NOMO-1 treated with DMSO at 0.1 percent for 48 hours (cell line): ENCODE results near the gene LCORL.
"Not testable (repeated sequence)": the region's sequence is repeated elsewhere in the genome, so short reads cannot be mapped to it uniquely, and the experiment has no call there.

Experiments used
- DNase-seq: peaks from one replicate; lab custom pipeline; 2025; ENCODE audit not compliant: unreplicated experiment; lab: John Stamatoyannopoulos, UW

Gene LCORL

DNA sequence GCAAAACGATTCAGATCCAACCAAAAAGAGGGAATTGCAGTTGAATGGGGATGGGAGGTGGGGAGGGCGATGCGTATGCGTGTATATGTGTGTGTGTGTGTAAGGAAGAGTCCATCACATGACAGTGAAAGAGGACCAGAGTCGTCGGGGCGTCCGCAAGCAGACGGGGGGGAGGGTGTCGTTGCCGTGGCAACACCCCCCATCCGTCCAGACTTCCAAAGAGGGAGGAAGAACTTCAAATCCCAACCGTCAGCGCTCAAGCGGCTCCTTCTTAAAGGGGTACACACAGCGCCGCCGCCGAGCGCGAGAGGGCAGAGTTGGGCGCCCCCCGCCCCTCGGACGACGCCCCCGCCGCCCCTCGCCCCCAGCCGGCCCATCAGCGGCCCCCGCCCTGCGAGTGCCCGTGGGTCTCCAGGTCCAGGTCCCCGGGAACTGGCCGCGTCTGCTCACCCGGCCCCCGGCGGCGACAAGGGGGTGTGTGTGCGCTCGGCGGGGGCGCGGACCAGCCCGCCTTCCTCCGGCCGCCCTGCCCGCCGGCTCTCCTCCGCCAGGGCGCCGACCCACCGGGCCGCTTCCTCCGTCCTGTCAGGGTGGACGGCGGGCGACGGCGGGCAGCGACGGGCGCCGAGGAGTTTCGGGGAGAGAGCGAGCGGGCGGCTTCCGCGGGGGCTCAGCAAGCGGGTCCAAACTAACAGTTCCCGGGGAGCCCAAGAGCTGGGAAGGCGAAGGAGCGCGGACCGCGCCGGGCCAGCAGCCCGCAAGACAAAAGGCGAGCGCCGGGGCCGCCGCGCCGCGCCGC, 685 bp downstream of the LCORL start:
- peak; percentile 25 for DNase-seq

DNA sequence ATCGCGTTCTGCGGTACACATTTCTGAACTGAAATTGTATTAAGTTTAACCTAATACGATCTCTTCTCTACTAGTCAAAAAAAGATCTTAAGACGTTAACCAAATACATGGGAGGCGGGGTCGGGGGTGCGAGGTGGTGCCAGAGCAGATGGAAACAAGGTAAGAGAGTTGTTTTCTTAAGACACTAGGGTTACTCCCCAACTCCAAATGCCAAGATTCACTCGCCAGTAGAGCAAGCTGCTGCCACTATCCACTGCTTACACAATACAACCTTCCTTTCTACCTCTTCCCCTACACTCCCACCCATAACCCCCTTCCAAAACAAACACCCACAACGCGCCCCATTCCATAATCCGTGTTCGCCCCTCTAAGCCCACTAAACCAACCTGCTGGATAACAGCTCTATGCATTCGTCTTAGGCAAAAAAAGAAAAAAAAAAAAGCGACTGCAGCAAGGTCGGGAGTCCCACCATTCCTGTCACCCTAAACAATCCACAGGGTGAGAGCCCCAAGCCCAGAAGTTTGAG, 1.3 kb downstream of the LCORL start:
- DNase-seq = no peak

DNA sequence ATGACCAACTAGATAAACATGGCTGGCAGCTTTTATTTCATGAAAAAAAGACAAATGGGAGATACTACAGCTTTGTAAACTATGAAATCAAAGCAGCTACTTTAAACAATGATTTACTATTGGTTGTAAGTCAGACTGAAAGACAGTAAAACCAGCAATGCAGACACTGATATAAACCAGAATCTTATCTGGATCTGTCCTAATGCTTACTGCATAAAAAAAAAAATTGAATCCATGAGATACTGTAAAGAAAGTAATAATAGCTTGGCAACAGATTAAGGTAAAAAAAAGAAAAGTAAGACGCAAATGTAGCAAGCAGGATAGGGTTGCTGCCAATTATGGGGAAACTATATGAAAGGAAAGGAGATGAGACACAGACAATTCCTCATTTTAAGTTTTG, 7.3 kb downstream of the LCORL start:
- no peak for DNase-seq

DNA sequence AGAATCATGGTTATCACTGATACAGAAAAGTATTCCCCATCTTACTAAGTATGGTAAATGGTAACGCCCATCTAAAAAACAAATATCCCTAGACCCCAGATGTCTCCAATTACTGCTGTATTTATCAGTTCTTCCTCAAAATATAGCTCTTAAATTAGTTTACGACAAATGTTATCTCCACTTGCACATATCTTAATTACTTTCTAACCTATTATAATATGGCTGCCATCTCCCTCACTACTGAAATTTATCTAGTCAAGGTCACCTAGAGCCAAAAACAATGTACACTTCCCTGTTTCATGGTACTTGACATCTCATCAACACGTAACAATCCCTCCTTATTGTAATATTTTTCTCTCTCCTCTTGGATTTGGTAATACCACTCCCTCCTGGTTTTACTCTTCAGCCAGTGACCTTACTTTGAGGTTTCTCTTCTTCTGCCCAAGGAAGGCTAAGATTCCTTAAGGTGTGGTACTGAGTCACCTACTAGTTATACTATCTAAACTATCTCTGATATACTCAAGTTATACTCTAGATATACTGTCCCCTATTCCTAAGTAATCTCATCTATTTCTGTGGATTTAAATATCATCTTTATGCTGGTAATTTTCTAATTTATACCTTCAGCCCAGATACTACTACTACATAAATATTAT, 8.6 kb downstream of the LCORL start:
- no peak for DNase-seq

DNA sequence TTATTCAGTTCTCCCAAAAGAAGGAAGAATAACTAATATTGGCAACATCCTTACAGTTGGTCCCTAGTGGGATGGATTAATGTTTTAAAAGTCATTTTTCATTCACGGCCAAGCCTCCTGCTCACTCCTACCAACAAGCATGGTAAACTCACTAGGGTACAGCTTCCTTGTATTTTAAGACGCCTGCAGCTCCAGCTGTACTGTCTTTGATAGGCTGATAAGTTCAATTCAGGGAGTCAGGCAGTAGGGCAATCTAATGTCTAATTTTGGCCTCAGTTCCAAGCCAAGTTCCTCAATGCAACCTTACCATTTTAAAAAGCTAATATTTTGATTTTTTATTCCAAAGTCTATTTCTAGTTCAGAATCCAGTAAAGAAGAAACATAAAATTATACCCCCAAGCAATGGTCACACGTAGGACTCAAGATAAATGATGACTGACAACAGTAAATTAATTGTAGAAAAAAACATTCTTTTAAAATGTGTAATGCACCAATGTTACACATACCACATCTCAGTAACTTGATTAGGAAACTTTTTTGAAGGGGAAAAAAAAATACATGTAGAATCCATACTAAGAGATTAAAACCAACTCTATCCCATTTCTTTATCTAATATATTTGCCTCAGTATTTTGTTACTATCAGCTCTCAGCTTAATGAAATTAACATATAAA, 9.3 kb downstream of the LCORL start:
- no peak for DNase-seq

DNA sequence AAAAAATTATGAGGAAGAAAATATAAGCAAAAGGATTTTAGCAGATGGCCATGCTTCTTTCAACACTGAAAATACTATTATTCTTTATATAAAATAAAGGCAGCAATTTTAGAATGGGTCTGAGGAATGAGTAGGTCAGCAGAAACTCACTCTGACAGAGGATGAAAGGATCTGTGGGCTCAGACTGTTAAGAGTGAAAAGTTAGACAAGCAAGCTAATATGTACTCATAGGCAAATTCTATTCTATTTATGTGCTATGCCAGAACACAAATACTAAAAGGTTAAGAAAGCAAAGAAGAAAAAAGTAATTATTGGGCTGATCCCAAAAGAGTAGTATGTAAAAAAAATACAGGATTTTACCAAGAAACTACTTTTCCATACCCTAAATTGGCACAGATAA, 13.9 kb downstream of the LCORL start:
- DNase-seq = no peak

DNA sequence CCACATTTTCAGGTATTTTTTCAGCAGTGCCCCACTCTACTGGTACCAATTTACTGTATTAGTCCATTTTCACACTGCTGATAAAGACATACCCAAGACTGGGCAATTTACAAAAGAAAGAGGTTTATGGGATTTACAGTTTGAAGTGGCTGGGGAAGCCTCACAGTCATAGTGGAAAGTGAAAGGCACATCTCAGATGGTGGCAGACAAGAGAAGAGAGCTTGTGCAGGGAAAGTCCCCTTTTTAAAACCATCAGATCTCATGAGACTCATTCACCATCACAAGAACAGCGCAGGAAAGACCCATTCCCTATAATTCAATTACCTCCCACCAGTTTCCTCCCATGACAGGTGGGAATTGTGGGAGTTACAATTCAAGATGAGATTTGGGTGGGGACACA, 15.1 kb downstream of the LCORL start:
- DNase-seq = not testable (repeated sequence)

DNA sequence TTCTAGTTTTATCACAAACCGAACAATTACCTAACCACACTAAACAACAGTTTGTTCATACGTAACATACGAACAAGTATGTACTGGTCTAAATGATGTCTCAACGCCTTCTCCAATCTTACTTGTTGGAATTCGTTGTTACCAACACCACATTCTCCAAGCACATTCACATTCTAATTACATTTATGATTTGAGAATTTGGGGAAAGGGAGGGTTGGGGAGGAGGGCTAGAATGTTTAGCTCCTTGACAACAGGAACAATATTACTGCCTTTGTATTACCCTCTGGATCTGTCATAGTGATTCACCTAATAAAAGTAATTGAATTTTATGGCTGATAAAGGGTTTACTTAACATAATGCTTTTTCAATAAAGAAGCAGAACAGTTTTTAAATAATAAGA, 24.4 kb downstream of the LCORL start:
- no peak for DNase-seq

DNA sequence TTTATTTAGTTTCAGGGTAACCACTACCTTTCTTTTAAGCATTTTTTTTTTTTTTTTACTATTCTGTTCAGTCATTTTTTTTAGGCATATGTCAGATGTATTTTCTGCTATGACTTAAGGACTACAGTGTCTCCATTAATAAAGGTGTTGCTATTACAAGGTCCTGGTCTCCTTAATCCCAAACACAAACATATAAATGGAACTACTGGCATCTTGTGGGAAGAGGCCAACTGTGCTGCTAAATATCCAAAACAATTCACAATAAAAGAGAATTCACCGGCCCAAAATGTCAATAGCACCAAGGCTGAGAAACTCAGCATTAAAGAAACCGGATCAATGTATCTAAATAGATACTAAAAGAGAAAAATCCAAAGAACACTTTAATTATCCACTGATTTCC, 26.4 kb downstream of the LCORL start:
- DNase-seq = no peak

DNA sequence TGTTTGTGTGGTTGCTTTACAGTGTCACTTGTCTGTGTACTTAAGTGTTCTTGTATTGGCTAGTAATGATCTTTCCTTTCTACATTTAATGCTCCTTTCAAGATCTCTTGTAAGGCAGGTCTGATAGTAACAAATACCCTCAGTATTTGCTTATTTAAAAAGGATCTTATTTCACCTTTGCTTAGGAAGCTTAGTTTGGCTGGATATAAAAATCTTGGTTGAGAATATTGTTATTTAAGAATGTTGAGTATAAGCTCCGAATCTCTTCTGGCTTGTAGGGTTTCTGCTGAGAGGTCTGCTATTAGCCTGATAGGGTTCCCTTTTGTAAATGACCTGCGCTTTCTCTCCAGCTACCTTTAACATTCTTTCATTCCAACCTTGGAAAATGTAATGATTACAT, 35.7 kb downstream of the LCORL start:
- no peak for DNase-seq

DNA sequence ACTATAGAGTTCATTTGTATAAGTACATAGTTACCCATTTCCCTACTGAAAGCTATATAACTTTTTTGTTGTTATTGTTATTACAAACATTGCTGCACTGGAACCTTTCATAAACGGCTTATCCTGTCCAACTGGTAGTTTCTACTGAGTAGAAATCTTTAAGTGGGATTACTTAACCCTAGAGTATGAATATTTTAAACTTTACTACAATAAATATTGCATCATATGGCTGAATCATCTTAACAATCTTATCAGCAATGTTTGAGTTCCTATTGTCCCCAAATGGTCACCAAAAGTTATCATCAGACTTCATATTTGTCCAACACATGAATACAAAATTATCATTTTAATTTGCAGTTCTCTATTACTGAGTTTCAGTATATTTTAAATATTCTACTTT, 40.5 kb downstream of the LCORL start:
- peak; percentile 17 for DNase-seq

DNA sequence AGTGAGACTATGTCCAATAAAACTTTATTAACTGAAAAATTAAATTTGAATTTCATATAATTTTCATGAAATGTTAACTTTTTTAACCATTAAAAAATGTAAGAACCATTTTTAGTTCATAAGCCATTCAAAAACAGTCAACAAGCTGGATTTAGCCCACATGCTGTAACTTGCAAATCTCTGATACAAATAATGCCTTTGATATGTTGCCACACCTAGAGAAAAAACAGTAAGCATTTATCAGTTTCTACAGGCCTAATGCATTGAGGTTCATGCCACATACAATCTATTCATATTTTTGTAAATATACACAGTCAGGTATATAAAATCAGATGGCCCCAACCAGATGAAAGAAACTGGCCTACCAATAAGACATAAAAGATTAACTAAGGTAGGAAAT, 52.8 kb downstream of the LCORL start:
- no peak for DNase-seq

DNA sequence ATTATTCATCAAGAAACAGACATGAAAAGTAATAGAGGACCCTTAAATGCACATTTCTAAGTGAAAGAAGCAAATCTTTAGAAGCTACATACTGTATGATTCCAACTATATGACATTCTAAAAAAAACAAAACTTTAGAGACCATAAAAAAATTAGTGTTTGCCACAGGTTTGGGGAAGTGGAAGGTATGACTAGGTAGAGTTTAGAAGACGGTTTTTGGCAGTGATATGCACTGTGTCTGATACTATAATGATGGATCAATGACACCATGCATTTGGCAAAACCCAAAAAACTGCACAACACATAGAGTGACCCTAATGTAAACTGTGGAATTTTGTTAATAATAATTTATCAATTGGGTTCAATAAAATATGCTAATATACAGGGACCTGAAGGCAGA, 54.5 kb downstream of the LCORL start:
- no peak for DNase-seq

DNA sequence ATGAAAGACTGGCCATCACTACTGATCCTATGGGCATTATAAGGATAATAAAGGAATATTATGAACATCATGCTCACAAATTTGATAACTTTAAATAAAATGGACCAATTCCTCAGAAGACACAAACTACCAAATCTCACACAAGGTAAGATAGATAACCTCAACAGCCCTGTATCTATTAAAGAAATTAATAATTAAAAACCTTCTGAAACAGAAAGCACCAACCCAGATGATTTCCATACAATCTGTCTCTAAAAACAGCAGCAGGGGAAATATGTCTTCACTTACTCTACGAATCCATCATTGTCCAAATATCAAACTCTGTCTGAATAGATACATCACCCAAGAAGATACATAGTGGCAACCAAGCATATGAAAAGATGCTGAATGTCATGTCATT, 55.2 kb downstream of the LCORL start:
- no peak for DNase-seq

DNA sequence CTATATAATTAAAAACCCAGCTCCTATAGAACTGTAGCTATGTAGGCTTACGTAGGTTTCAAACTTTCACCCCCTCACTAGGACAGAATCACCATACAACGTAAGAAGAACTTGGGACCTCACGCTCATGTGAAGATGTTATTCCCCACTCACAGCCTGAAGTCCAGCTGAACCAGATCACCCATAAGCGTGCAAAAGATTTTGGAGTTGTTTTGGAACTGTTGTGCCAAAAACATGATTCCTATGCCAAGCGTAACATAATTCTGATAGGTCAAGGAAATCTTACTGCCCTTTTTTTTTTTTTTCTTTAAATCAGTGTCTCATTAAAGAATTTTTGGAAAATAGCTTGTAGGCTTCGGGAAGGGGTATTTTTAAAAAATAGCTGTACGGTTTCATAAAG, 57.0 kb downstream of the LCORL start:
- DNase-seq = no peak

DNA sequence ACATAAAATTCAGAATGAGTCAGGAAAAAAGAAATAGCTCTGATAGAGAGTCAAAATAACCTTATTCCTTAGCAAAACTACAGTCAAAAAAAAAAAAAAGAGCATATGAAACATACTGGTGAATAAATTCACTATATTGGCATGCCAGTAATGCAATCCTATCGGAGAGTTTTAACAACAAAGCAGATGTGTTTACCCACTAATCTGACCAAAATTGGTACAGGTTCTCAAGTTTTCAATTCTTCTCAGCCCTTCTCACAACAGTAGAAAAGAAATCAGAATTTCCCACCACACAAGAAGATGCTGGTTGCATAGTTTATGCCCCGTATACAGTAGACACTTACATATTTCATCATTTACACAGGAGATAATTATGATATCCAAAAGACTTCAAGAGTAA, 59.4 kb downstream of the LCORL start:
- no peak for DNase-seq

DNA sequence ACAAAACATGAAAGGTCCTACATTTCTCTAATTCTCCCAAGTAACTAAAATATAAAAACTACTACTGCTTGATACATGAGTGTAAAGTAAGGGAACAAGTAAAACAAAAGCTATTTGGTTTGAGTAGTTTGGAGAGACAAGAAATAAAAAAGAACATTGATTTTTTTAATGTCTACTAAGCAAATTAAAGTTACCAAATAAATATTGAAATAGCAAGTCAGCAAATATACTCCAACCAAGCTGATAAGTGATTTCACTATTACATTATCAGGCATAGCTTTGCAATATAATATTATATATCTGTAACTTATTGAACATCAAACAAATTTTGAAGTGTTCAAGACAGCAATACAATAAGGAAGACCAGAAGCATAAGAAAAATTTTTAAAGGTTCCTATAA, 60.3 kb downstream of the LCORL start:
- no peak for DNase-seq

DNA sequence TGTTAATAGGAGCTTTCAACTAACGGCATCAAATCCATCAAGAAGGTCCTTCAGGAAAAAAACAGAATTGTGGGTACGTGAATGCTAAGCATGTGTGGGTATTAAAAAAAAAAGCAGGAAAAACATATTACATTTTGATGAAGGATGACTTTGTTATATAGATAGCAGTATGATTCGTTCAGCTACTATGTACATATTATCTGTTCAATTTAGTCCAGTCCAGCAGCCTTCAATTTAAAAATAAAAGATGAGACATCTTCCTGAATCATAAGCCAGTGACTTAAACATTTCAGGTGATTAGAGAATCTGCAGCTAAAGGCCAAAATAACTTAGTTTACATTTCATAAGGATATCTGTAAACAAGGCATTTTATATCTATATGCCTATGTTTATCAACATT, 63.4 kb downstream of the LCORL start:
- no peak for DNase-seq

DNA sequence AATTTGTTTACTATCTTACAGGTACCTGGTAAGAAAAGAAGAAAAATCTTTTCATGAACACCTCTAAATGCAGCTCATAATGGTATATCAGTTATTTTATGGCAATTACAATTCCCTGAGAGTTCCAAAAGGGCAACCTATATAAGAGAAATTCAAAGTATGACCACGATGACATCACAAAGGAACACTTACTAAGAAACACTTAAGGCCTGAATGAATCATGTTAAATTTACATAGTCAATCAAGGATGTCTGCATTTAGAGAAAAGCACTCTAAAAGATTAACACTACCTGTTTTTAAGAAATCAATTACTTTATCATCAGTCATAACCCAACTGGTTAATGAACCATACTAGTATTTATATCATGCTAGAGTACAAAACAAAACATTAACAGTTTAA, 63.9 kb downstream of the LCORL start:
- no peak for DNase-seq

DNA sequence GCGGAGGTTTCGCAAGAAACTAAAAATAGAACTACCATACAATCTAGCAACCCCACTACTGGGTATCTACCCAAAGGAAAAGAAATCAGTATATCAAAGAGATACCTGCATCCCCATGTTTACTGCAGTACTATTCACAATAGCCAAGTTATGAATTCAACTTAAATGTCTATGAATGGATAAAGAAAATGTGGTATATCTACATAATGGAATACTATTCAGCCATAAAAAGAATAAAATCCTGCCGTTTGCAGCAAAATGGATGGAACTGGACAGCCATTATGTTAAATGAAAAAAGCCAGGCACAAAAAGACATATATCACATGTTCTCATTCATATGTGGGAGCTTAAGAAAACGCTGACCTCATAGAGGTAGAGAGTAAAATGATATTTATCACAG, 65.3 kb downstream of the LCORL start:
- DNase-seq = no peak

DNA sequence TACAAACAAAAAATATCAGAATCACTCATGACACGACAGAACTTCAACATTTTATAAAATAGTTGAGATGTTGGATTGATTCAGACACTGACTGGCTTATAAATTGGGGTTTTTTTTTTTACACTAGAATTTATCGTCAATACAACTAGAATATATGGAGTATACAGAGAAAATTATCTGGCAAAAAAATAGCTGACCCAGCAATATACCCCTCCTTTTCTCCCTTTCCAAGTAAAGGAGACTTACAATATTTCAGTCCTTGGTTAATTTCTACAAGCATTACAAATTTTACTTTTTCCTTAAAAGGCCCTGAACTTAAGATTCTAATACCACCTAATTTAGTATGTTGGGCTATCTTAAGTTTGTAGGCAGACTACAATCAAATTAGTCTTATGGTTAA, 76.3 kb downstream of the LCORL start:
- DNase-seq = no peak

DNA sequence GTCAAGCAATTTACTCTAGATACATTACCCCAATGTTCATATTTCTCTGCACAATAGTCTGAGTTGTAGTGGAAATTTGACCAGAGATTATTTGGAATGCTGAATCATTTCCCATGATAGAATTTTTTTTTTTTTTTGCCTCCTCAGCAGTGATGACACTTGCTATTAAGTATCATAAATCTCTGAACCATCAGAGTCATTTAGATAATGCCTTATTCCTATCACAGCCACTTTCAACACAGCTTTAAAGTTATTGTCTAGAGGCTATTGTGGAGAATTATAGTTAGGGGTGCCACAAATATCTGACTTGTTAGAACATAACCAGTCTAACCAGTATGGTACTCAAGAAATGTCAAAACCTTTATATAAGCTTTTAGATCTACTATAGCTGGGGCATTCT, 79.8 kb downstream of the LCORL start:
- DNase-seq = no peak
